22Rv1 (cell line): ENCODE results near the gene SYNJ2.

ENCODE experiments used
- H3K27ac ChIP-seq: fragments of 450-650 bp; 2 replicates; pipeline ENCODE4 v1.5.1; 2017
- CTCF ChIP-seq: fragments of 450-650 bp; IDR thresholded peaks from 2 replicates; pipeline ENCODE4 v1.5.1; 2017; ENCODE audit warnings: mild to moderate bottlenecking
- ZFX ChIP-seq: fragments of 450-650 bp; IDR thresholded peaks from 2 replicates; pipeline ENCODE4 v1.6.1; 2017; ENCODE audit warnings: antibody characterized with exemption, borderline replicate concordance

SYNJ2 gene

GRCh38 chr6:157959451-157960227, 22.0 kb upstream of the SYNJ2 start:
- no peak for TF ChIP-seq ZFX
- no peak for TF ChIP-seq CTCF
- no peak overlapping the region for H3K27ac ChIP-seq

GRCh38 chr6:157961153-157961831, 20.4 kb upstream of the SYNJ2 start:
- no peak overlapping the region for H3K27ac ChIP-seq
- TF ChIP-seq ZFX (no peak), CTCF (no peak)

GRCh38 chr6:157961832-157962575, 19.7 kb upstream of the SYNJ2 start:
- H3K27ac ChIP-seq: no peak overlapping the region
- TF ChIP-seq CTCF (no peak), ZFX (no peak)

- no peak overlapping the region for H3K27ac ChIP-seq
- TF ChIP-seq ZFX: no peak
- TF ChIP-seq CTCF: no peak
Observed at GRCh38 chr6:157962601-157963302, 18.9 kb upstream of the SYNJ2 start.

GRCh38 chr6:157964100-157964499, 17.6 kb upstream of the SYNJ2 start:
- no peak overlapping the region for H3K27ac ChIP-seq
- TF ChIP-seq ZFX (no peak), CTCF (no peak)

- TF ChIP-seq ZFX: no peak
- no peak overlapping the region for H3K27ac ChIP-seq
Observed at GRCh38 chr6:157965387-157965786, 16.3 kb upstream of the SYNJ2 start.

- TF ChIP-seq CTCF (no peak), ZFX (no peak)
- H3K27ac ChIP-seq: no peak overlapping the region
Observed at GRCh38 chr6:157966589-157966977, 15.1 kb upstream of the SYNJ2 start.
